Calu3 (cell line): ENCODE data around the gene CD274. TPM values are rescaled to one million over a fixed set of nuclear protein-coding genes. Genes with fewer than 3 reads are reported as not detected.

Source experiments
- BruUV-seq: library from RNA; stranded (reverse); fragments of 400-500 nt; replicated peaks from 2 replicates; lab custom pipeline; 2021; lab: Mats Ljungman, UMichigan
- CTCF ChIA-PET: fragments of 300-600 bp; sonication (Branson Sonifier 250); formaldehyde crosslinking; loops from one replicate; lab custom pipeline; 2022; ENCODE audit warnings: antibody characterized with exemption; lab: Charles Lee
- DNase-seq: peaks from one replicate; pipeline ENCODE4 v3.0.0; 2022
- H3K27ac Mint-ChIP-seq: one replicate; pipeline ENCODE4 v1.8.0; 2022; ENCODE audit warnings: mixed read lengths; ENCODE audit not compliant: unreplicated experiment
- H3K27me3 Mint-ChIP-seq: one replicate; pipeline ENCODE4 v1.8.0; 2022; ENCODE audit warnings: mixed read lengths; ENCODE audit not compliant: unreplicated experiment
- H3K36me3 Mint-ChIP-seq: one replicate; pipeline ENCODE4 v1.8.0; 2022; ENCODE audit warnings: mild to moderate bottlenecking, moderate library complexity, mixed read lengths; ENCODE audit not compliant: insufficient read depth, unreplicated experiment
- H3K4me1 Mint-ChIP-seq: one replicate; pipeline ENCODE4 v1.8.0; 2022; ENCODE audit warnings: mild to moderate bottlenecking, low read depth, mixed read lengths; ENCODE audit not compliant: unreplicated experiment
- H3K4me3 Mint-ChIP-seq: one replicate; pipeline ENCODE4 v1.8.0; 2022; ENCODE audit warnings: mild to moderate bottlenecking, low read depth, moderate library complexity, mixed read lengths; ENCODE audit not compliant: unreplicated experiment
- H3K9me3 Mint-ChIP-seq: one replicate; pipeline ENCODE4 v1.8.0; 2022; ENCODE audit warnings: low read depth, mixed read lengths; ENCODE audit not compliant: unreplicated experiment
- intact Hi-C: fragments of 100-400 bp; cut with micrococcal nuclease; formaldehyde crosslinking; loops from one replicate; pipeline ENCODE4 v1.10.0; 2022; ENCODE audit not compliant: unreplicated experiment
- total RNA-seq: library from RNA; stranded (reverse); gene quantifications from 2 replicates; pipeline ENCODE4 v1.2.3, GENCODE V29; 2022
- TF ChIP-seq, protein P1 (sequence below): fragments of 200-600 bp; IDR thresholded peaks from one replicate; pipeline ENCODE4 v1.8.0; 2022; ENCODE audit warnings: antibody characterized with exemption; ENCODE audit not compliant: unreplicated experiment

Gene CD274
- total RNA-seq, 1 experiment from 2014 or later: 1.9 TPM

DNA sequence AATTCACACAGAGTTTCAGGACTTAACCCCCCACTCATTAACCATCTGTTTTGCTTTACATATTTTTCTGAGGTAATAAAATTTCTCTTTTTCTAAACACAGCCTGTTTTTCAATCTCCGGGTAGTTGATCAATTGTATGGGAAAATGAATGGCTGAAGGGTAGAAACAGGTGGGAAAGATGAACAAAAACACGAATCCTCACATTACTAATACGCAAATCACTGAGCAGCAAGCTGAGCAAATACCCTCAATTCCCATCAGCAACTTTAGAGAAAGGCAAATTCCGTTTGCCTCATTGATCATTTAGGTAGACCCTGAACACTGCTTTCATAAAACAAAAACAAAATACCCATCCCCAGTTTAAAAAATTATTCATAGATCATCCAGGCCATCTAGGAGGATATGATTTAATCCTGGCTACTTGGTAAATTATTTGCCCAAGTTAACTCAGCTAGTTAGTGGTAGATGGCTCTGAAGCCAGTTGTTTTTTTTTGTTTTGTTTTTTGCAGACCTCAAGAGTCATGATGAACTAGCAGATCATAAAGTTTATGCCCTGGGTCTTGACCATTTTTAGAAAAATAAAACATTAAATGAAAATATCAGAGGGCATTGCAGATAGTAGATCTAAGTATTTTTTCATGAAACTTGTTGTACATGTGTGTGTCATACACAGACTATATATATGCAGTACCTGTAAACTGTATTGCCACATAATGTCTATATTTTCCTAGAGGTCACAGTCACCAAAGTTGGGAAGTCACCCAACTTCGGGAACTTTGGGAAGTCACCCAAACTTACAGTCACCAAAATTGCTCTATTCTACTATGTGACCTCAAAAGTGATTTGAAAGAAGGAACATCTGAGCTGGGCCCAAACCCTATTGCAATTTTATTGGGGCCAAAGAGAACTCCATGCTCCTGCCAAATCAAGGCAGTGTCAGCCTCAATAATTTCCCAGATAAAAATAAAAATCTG, 1.6 kb upstream of the CD274 start:
- Mint-ChIP-seq H3K27ac (peak overlapping the region; percentile 30), H3K4me3 (peak overlapping the region; percentile 79), H3K4me1 (peaks cover 33% of the 10 kb centered on the region), H3K36me3 (peaks cover 7% of the 10 kb centered on the region), H3K9me3 (no peaks in the 10 kb centered on the region), H3K27me3 (no peaks in the 10 kb centered on the region)
- no peak for DNase-seq
- intact Hi-C loops: loop anchor here (10.0 kb wide), 1 partner anchor 694 kb away; no protein-coding TSS in a partner anchor
- CTCF ChIA-PET: interaction anchor here (1.3 kb wide), 1 partner anchor 152 kb away, joined by 5 read pairs; no protein-coding TSS in a partner anchor
- no TSS peak for BruUV-seq
- TF ChIP-seq, protein P1, sequence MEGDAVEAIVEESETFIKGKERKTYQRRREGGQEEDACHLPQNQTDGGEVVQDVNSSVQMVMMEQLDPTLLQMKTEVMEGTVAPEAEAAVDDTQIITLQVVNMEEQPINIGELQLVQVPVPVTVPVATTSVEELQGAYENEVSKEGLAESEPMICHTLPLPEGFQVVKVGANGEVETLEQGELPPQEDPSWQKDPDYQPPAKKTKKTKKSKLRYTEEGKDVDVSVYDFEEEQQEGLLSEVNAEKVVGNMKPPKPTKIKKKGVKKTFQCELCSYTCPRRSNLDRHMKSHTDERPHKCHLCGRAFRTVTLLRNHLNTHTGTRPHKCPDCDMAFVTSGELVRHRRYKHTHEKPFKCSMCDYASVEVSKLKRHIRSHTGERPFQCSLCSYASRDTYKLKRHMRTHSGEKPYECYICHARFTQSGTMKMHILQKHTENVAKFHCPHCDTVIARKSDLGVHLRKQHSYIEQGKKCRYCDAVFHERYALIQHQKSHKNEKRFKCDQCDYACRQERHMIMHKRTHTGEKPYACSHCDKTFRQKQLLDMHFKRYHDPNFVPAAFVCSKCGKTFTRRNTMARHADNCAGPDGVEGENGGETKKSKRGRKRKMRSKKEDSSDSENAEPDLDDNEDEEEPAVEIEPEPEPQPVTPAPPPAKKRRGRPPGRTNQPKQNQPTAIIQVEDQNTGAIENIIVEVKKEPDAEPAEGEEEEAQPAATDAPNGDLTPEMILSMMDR: no peak

DNA sequence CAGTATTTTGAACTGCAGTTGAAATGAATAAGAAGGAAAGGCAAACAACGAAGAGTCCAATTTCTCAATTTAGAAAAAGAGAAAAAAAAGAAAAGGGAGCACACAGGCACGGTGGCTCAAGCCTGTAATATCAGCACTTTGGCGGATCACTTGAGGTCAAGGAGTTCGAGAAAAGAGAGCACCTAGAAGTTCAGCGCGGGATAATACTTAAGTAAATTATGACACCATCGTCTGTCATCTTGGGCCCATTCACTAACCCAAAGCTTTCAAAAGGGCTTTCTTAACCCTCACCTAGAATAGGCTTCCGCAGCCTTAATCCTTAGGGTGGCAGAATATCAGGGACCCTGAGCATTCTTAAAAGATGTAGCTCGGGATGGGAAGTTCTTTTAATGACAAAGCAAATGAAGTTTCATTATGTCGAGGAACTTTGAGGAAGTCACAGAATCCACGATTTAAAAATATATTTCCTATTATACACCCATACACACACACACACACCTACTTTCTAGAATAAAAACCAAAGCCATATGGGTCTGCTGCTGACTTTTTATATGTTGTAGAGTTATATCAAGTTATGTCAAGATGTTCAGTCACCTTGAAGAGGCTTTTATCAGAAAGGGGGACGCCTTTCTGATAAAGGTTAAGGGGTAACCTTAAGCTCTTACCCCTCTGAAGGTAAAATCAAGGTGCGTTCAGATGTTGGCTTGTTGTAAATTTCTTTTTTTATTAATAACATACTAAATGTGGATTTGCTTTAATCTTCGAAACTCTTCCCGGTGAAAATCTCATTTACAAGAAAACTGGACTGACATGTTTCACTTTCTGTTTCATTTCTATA, 602 bp upstream of the CD274 start:
- BruUV-seq: no TSS peak
- no peaks in the 10 kb centered on the region for H3K27me3 Mint-ChIP-seq
- H3K4me3 Mint-ChIP-seq: peak overlapping the region; percentile 79
- H3K4me1 Mint-ChIP-seq: peaks cover 33% of the 10 kb centered on the region
- intact Hi-C loops: loop anchor here (1.0 to 10.0 kb wide), 4 partner anchors 7 to 695 kb away; no protein-coding TSS in a partner anchor
- TF ChIP-seq, protein P1: no peak
- no peak for DNase-seq
- CTCF ChIA-PET: interaction anchor here (0.7 to 1.3 kb wide), 5 partner anchors 10 to 1173 kb away, joined by 3 to 5 read pairs (median 3); no protein-coding TSS in a partner anchor
- no peaks in the 10 kb centered on the region for H3K9me3 Mint-ChIP-seq
- H3K36me3 Mint-ChIP-seq: peaks cover 7% of the 10 kb centered on the region
- H3K27ac Mint-ChIP-seq: peak overlapping the region; percentile 76

DNA sequence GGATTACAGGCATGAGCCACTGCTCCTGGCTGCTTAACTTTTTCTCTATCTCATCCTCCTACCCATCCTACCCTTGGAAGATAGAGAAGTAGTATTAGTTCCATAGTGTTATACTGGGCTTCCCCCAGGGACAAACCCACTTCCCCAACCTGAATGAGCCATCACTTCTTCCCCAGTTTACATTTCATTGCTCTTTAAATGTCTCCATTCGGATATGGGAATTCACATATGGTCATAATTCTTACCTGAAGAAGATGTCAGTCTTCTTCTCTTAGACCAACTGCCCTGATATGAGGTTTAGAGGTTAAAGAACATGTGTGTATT, 1.9 kb downstream of the CD274 start:
- H3K9me3 Mint-ChIP-seq: no peaks in the 10 kb centered on the region
- peaks cover 7% of the 10 kb centered on the region for H3K36me3 Mint-ChIP-seq
- peaks cover 31% of the 10 kb centered on the region for H3K4me1 Mint-ChIP-seq
- no TSS peak for BruUV-seq
- H3K27ac Mint-ChIP-seq: no peak overlapping the region
- no peak overlapping the region for H3K4me3 Mint-ChIP-seq
- DNase-seq: no peak
- intact Hi-C loops: loop anchor here (5.0 kb wide), 1 partner anchor 265 kb away; no protein-coding TSS in a partner anchor
- CTCF ChIA-PET: no interaction called here
- no peaks in the 10 kb centered on the region for H3K27me3 Mint-ChIP-seq
- TF ChIP-seq, protein P1: no peak

DNA sequence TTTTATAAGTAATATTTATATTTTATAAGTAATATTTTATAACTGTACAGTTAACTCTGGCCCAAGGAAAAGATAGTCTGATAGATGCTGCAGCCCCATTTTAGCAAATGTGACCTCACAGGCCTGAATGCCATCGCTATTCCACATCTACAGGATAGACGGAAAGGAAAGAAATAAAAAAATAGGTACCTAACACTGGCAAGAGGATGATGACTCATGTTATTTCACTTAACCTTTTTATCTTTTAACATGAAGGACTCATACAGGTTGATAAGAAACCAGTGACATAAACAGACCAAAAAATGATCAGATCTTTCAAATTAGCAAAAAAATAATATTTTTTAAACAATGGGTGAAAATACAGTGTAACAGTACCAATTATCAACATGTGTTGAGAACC, 2.7 kb downstream of the CD274 start:
- TF ChIP-seq, protein P1: no peak
- BruUV-seq: no TSS peak
- Mint-ChIP-seq H3K36me3 (peaks cover 7% of the 10 kb centered on the region), H3K9me3 (no peaks in the 10 kb centered on the region), H3K27me3 (no peaks in the 10 kb centered on the region), H3K27ac (no peak overlapping the region), H3K4me3 (no peak overlapping the region), H3K4me1 (peaks cover 23% of the 10 kb centered on the region)
- intact Hi-C loops: loop anchor here (5.0 kb wide), 1 partner anchor 264 kb away; no protein-coding TSS in a partner anchor
- no peak for DNase-seq
- CTCF ChIA-PET: no interaction called here
